GM21526 (cell line): ENCODE data around the gene TRDMT1.
"Not testable (repeated sequence)": the region's sequence is repeated elsewhere in the genome, so short reads cannot be mapped to it uniquely, and the experiment has no call there.

Experiments used
- ATAC-seq: cut with Tn5 transposase; IDR thresholded peaks from one replicate; pipeline ENCODE4 v1.9.1; 2021; ENCODE audit warnings: moderate library complexity; ENCODE audit not compliant: unreplicated experiment, low FRiP score

The TRDMT1 gene

GRCh38 chr10:17141504-17142229 lies 59.8 kb downstream of the TRDMT1 start:
- no peak for ATAC-seq

- ATAC-seq: no peak
These were observed 61.1 kb downstream of the TRDMT1 start for GRCh38 chr10:17140386-17140761.

GRCh38 chr10:17138460-17139042 lies 62.9 kb downstream of the TRDMT1 start:
- ATAC-seq: no peak

GRCh38 chr10:17134737-17135260 lies 66.7 kb downstream of the TRDMT1 start:
- no peak for ATAC-seq

- ATAC-seq: no peak
These were observed 67.2 kb downstream of the TRDMT1 start for GRCh38 chr10:17134282-17134681.

- ATAC-seq: no peak
These were observed 71.7 kb downstream of the TRDMT1 start, which contains the start of gene CUBN for GRCh38 chr10:17129741-17130140. TSS of gene CUBN (minus strand) at chr10:17129811. CDS start at chr10:17129765, 46 bp downstream.

- ATAC-seq: no peak
These were observed 73.2 kb downstream of the TRDMT1 start for GRCh38 chr10:17128261-17128660.

GRCh38 chr10:17126327-17126726 lies 75.1 kb downstream of the TRDMT1 start:
- ATAC-seq: no peak

GRCh38 chr10:17125206-17125893 lies 76.1 kb downstream of the TRDMT1 start:
- no peak for ATAC-seq

- no peak for ATAC-seq
These were observed 77.5 kb downstream of the TRDMT1 start for GRCh38 chr10:17123961-17124360.

- no peak for ATAC-seq
These were observed 78.5 kb downstream of the TRDMT1 start for GRCh38 chr10:17122726-17123661.

GRCh38 chr10:17122052-17122451 lies 79.4 kb downstream of the TRDMT1 start:
- no peak for ATAC-seq

GRCh38 chr10:17120694-17121093 lies 80.8 kb downstream of the TRDMT1 start:
- ATAC-seq: no peak

GRCh38 chr10:17119845-17120244 lies 81.6 kb downstream of the TRDMT1 start:
- ATAC-seq: no peak

GRCh38 chr10:17116193-17116592 lies 85.3 kb downstream of the TRDMT1 start:
- no peak for ATAC-seq

- ATAC-seq: no peak
These were observed 85.8 kb downstream of the TRDMT1 start for GRCh38 chr10:17115683-17116082.

- not testable (repeated sequence) for ATAC-seq
These were observed 86.5 kb downstream of the TRDMT1 start for GRCh38 chr10:17114878-17115444.

- no peak for ATAC-seq
These were observed 87.5 kb downstream of the TRDMT1 start for GRCh38 chr10:17113889-17114540.

- no peak for ATAC-seq
These were observed 88.1 kb downstream of the TRDMT1 start for GRCh38 chr10:17113346-17113745.

- no peak for ATAC-seq
These were observed 88.9 kb downstream of the TRDMT1 start for GRCh38 chr10:17112566-17112965.
